HepG2 (cell line): ENCODE data around the gene EIF3J. TPM values are rescaled to one million over a fixed set of nuclear protein-coding genes. Genes with fewer than 3 reads are reported as not detected.

Experiments used
- ARID4A ChIP-seq: sonication (generic); formaldehyde crosslinking; IDR thresholded peaks from 2 replicates; pipeline ENCODE4 v1.5.0; 2020; ENCODE audit warnings: mild to moderate bottlenecking, missing genetic modification reagents, borderline replicate concordance
- CBFB ChIP-seq: sonication (generic); formaldehyde crosslinking; IDR thresholded peaks from 2 replicates; pipeline ENCODE4 v1.4.0; 2020; ENCODE audit warnings: missing genetic modification reagents
- CHD4 ChIP-seq: fragments of 200-600 bp; sonication (generic); IDR thresholded peaks from 2 replicates; pipeline ENCODE4 v1.7.0; 2017; ENCODE audit warnings: mild to moderate bottlenecking, low read length, borderline replicate concordance
- CREB3 ChIP-seq: sonication (generic); formaldehyde crosslinking; IDR thresholded peaks from 2 replicates; pipeline ENCODE4 v1.5.0; 2020; ENCODE audit warnings: missing genetic modification reagents
- DRAP1 ChIP-seq: IDR thresholded peaks from 2 replicates; pipeline ENCODE4 v1.6.1; 2016; ENCODE audit warnings: missing genetic modification reagents, missing compliant biosample characterization
- ERF ChIP-seq: IDR thresholded peaks from 2 replicates; pipeline ENCODE4 v1.6.1; 2018; ENCODE audit warnings: missing biosample characterization, missing genetic modification reagents
- GABPB1 ChIP-seq: IDR thresholded peaks from 2 replicates; pipeline ENCODE4 v1.6.1; 2016; ENCODE audit warnings: mild to moderate bottlenecking, missing genetic modification reagents, moderate library complexity, missing compliant biosample characterization
- HHEX ChIP-seq: IDR thresholded peaks from 2 replicates; pipeline ENCODE4 v1.6.1; 2016; ENCODE audit warnings: control low read depth
- HOXA5 ChIP-seq: sonication (generic); formaldehyde crosslinking; IDR thresholded peaks from 2 replicates; pipeline ENCODE4 v1.4.0; 2020; ENCODE audit warnings: missing genetic modification reagents
- JUN ChIP-seq: sonication (generic); formaldehyde crosslinking; IDR thresholded peaks from 2 replicates; pipeline ENCODE4 v1.4.0; 2020; ENCODE audit warnings: mild to moderate bottlenecking, missing genetic modification reagents
- NR2C2 ChIP-seq: sonication (generic); formaldehyde crosslinking; IDR thresholded peaks from 2 replicates; pipeline ENCODE4 v1.4.0; 2020; ENCODE audit warnings: missing genetic modification reagents, mild to moderate bottlenecking, moderate library complexity, borderline replicate concordance
- PCBP2 ChIP-seq: fragments of 200-400 bp; formaldehyde crosslinking; optimal IDR thresholded peaks from 2 replicates; pipeline ENCODE3; 2018; ENCODE audit warnings: low read length, low read depth; ENCODE audit not compliant: poor library complexity, severe bottlenecking
- RBFOX2 ChIP-seq: fragments of 200-400 bp; formaldehyde crosslinking; IDR thresholded peaks from 2 replicates; pipeline ENCODE4 v1.6.1; 2017; ENCODE audit warnings: low read depth, mild to moderate bottlenecking, low read length
- REPIN1 ChIP-seq: sonication (generic); formaldehyde crosslinking; IDR thresholded peaks from 2 replicates; pipeline ENCODE4 v1.8.0; 2022; ENCODE audit warnings: missing genetic modification reagents, low read depth, mild to moderate bottlenecking, borderline replicate concordance
- THYN1 ChIP-seq: sonication (generic); formaldehyde crosslinking; IDR thresholded peaks from 2 replicates; pipeline ENCODE4 v1.8.1; 2023; ENCODE audit warnings: low read depth, mild to moderate bottlenecking, moderate library complexity, missing genetic modification reagents, borderline replicate concordance
- ZBTB7B ChIP-seq: sonication (generic); formaldehyde crosslinking; IDR thresholded peaks from 2 replicates; pipeline ENCODE4 v1.4.0; 2020; ENCODE audit warnings: missing genetic modification reagents
- ZFP37 ChIP-seq: sonication (generic); formaldehyde crosslinking; IDR thresholded peaks from 2 replicates; pipeline ENCODE4 v1.4.0; 2020; ENCODE audit warnings: missing genetic modification reagents, borderline replicate concordance
- ZMYM3 ChIP-seq: sonication (generic); formaldehyde crosslinking; IDR thresholded peaks from 2 replicates; pipeline ENCODE4 v1.5.1; 2020; ENCODE audit warnings: mild to moderate bottlenecking, missing genetic modification reagents
- ZNF335 ChIP-seq: sonication (generic); formaldehyde crosslinking; IDR thresholded peaks from 2 replicates; pipeline ENCODE4 v1.4.0; 2020; ENCODE audit warnings: missing genetic modification reagents
- polyA plus RNA-seq, 8 experiments: library from polyadenylated mRNA; depleted of rRNA in 3 of 8; stranded (reverse) in 7 of 8; unstranded in 1 of 8; fragments of >200 nt; fragmentation: Illumina TruSeq in 4 of 8; extraction: Trizol in 4 of 8; gene quantifications; 2 replicates each; pipeline versions ENCODE4 v1.2.1 to v1.2.3, GENCODE V29; 2011 to 2016; ENCODE audit warnings: low read depth in 4 of 8, missing spikeins in 1 of 8, mixed read lengths in 1 of 8; ENCODE audit not compliant: insufficient read depth in 1 of 8
- total RNA-seq, 5 experiments: library from RNA; depleted of rRNA; stranded (reverse); fragments of >200 nt; fragmentation: Illumina TruSeq; extraction: Trizol; gene quantifications; 2 replicates each; pipeline ENCODE4 v1.2.3, GENCODE V29; 2016; ENCODE audit warnings: low read depth in 1 of 5
- TF ChIP-seq, protein P1 (sequence below): sonication (generic); formaldehyde crosslinking; IDR thresholded peaks from 2 replicates; pipeline ENCODE4 v1.8.1; 2023; ENCODE audit warnings: missing genetic modification reagents, mild to moderate bottlenecking, borderline replicate concordance
- TF ChIP-seq, protein P2 (sequence below): sonication (generic); formaldehyde crosslinking; IDR thresholded peaks from 2 replicates; pipeline ENCODE4 v1.4.0; 2020; ENCODE audit warnings: missing genetic modification reagents

EIF3J gene
- total and polyA plus RNA-seq, 2 of the 13 experiments (the other 11 are each of a cell fraction or from before 2014, with no cell fraction given), result 51.7 to 69.2 TPM

DNA sequence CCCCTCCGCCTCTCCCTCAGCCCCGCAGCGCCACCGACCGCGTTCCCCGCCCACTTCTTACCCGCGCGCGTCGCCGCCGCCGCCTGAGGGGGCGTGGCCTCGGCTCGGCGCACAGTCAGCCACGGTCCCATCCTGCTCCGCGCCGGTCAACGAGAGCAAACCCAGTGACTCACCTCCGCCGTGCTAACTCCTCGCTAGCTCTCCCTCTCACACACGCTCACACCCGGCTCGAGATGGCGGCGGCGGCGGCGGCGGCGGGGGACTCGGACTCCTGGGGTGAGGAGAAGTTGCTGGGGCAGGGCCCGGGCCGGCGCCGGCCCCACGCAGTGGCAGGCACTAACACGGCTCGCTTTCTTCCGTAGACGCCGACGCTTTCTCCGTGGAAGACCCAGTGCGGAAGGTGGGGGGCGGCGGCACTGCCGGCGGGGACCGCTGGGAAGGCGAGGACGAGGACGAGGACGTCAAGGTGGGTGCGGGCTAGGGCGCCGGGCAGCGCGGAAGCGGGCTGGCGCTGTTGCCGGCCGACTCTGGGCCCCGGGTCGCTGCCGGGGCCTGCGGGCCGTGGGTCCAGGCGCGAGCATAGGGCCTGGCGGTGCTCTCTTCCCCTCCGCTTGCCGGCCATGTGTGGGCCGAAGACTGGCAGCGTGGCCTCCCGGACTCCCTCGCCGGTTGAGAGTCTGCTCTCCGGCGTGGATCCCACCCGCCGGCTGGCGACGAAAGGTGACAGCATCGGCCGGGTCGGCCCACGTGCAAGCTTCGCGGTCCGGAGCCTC is at the start of gene EIF3J (continued):
- TF ChIP-seq ARID4A (CRISPR knock-in tag) (peak; percentile 83), ZBTB7B (CRISPR knock-in tag) (peak; percentile 30; the same call in 1 of the 2 replicates), PCBP2 (no peak), HHEX (CRISPR knock-in tag) (no peak), HOXA5 (CRISPR knock-in tag) (peak; percentile 31), JUN (peak; percentile 55), CBFB (CRISPR knock-in tag) (peak; percentile 16), ZFP37 (CRISPR knock-in tag) (no peak), ERF (CRISPR knock-in tag) (no peak; the same call in 1 of the 2 replicates), RBFOX2 (peak; percentile 95), ZNF335 (CRISPR knock-in tag) (0 out of 2 replicates have a peak, but pooled peaks have one; percentile 21), GABPB1 (CRISPR knock-in tag) (peak; percentile 75), REPIN1 (no peak), NR2C2 (CRISPR knock-in tag) (peak; percentile 39; the same call in 1 of the 2 replicates), CHD4 (no peak), DRAP1 (CRISPR knock-in tag) (no peak; the same call in 1 of the 2 replicates), CREB3 (0 out of 2 replicates have a peak, but pooled peaks have one; percentile 48), ZMYM3 (no peak), THYN1 (no peak)
- TF ChIP-seq, protein P1, sequence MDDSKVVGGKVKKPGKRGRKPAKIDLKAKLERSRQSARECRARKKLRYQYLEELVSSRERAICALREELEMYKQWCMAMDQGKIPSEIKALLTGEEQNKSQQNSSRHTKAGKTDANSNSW (CRISPR knock-in tag), result no peak
- TF ChIP-seq, protein P2, sequence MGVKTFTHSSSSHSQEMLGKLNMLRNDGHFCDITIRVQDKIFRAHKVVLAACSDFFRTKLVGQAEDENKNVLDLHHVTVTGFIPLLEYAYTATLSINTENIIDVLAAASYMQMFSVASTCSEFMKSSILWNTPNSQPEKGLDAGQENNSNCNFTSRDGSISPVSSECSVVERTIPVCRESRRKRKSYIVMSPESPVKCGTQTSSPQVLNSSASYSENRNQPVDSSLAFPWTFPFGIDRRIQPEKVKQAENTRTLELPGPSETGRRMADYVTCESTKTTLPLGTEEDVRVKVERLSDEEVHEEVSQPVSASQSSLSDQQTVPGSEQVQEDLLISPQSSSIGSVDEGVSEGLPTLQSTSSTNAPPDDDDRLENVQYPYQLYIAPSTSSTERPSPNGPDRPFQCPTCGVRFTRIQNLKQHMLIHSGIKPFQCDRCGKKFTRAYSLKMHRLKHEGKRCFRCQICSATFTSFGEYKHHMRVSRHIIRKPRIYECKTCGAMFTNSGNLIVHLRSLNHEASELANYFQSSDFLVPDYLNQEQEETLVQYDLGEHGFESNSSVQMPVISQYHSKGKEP (CRISPR knock-in tag), result no peak
